HG02763 (cell line): Measurements from ENCODE around the gene MAG.
"Not testable (repeated sequence)": the region's sequence is repeated elsewhere in the genome, so short reads cannot be mapped to it uniquely, and the experiment has no call there.

ENCODE experiments used
- ATAC-seq: cut with Tn5 transposase; IDR thresholded peaks from one replicate; pipeline ENCODE4 v1.9.1; 2021; ENCODE audit warnings: mild to moderate bottlenecking, moderate library complexity; ENCODE audit not compliant: unreplicated experiment

Gene MAG

DNA sequence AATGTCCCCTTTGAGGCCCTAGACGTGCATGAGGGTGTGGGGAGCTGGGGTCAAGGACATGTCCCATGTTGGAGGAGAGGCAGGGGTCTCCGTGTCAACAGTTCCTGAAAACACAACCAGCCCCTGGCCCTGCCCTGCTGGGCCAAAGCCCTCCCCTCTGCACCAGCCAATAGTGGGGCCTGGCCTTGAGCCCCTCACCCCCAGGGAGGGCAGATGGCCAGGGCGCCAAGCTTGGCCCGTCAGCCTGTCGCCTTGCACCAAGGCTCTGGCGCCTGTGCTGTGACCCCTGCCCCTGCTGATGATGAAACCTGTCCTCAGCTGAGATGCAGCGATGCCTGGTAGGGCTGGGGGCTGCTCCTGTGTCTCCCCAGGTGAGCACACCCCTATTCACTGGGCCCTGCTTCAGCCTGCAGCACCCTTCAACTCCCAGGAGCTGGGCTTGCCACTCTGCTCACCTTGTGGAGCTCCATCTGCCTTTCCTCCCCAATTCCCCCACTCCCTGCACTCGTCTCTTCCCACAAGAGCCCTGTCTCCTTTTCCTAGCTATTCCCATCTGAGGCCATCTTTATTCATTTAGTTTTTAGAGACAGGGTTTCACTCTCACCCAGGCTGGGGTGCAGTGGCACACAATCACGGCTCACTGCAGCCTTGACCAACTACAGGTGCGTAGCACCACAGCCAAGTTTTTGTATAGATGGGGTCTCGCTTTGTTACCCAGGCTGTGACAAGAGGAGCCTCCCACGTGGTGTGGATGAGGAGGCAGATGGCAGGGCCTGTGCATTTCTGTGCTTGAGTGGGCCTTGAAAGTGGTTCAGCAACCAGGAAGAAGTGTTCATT is 11.8 kb upstream of the MAG start:
- no peak for ATAC-seq

DNA sequence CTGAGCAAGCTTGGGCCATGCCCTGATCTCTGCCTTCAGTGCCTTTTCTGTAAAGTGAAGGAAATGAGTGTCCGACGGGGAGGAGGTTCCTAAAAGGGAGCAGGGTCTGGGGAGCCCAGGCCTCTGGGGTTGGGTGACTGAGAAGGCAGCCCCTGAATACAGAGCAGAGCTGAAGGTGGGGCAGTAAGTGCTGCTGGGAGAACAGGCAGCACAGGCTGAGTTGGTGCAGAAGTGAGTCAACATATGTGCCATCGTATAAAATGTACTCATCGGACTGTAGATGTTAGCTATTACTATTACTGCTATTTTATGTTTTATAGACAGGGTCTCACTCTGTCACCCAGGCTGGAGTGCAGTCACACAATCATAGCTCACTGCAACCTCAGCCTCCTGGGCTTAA is 10.7 kb upstream of the MAG start:
- no peak for ATAC-seq

DNA sequence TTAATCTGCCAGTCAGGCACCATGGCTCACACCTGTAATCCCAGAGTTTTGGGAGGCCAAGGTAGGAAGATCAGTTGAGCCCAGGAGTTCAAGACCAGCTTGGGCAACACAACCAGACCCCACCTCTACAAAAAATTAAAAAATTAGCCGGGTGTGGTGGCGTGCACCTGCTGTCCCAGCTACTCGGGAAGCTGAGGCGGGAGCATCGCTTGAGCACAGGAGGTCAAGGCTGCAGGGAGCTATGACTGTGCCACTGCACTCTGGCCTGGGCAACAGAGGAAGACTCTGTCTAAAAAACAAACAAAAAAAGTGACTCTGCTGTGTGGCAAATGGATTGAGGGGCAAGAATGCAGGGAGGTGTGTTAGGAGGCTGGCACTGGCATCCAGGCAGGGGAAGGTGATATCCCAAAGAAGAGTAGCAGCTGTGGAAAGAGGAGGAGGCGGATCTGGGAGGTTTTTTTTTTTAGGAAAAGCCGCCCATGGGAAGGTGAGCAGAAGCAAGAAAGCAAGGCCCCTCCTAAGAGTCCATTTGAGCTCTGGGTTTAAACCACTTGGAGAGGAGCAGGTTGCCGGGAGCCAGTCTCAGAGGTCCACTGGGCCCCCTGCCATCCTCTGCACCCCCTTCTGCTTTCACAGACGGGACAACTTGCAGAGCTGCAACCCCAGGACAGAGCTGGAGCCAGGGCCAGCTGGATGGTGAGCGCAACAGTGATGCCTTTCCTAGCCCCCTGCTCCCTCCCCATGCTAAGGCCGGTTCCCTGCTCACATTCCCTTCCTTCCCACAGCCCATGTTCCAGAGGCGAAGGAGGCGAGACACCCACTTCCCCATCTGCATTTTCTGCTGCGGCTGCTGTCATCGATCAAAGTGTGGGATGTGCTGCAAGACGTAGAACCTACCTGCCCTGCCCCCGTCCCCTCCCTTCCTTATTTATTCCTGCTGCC is 7.5 kb upstream of the MAG start:
- no peak for ATAC-seq

DNA sequence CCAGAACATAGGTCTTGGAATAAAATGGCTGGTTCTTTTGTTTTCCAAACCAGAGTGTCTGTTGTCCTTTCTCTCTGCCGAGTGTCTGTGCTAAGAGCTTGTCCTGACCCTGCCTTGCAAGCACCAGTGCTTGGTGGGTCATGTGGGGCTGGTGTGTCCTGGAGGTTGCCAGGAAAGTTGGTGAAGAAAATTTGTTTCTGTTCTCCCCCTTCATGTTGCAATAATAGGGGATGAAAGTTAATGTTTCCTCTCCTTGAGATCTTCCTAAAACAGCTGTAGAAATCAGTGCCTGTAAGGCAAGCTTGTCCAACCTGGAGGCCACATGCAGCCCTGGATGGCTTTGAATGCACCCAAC is 6.9 kb upstream of the MAG start:
- ATAC-seq, result no peak

DNA sequence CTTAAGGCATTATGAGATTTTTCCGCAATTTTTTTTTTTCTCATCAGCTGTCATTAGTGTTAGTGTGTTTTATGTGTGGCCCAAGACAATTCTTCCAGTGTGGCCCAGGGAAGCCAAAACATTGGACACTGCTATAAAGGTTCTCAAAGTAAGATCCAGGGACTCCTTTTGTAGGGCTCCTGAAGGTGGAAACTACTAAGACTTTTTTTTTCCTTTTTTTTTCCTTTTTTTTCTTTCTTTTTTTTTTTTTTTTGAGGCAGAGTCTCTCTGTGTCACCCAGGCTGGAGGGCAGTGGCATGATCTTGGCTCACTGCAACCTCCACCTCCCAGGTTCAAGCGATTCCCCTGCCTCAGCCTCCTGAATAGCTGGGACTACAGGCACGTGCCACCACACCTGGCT is 6.5 kb upstream of the MAG start:
- ATAC-seq, result not testable (repeated sequence)

DNA sequence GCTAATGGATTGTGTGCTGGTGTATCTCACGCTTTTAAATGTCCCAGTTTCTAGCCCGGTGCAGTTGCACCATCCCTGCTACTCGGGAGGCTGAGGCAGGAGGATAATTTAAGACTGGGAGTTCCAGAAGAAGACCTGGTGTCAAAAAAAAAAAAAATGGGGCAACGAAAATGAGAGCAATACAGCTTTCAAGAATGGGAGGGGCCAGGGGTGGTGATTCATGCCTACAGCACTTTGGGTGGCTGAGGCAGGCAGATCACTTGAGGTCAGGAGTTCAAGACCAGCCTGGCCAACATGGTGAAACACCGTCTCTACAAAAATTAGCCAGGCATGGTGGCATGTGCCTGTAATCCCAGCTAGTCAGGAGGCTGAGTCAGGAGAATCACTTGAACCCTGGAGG is 5.9 kb upstream of the MAG start:
- not testable (repeated sequence) for ATAC-seq

DNA sequence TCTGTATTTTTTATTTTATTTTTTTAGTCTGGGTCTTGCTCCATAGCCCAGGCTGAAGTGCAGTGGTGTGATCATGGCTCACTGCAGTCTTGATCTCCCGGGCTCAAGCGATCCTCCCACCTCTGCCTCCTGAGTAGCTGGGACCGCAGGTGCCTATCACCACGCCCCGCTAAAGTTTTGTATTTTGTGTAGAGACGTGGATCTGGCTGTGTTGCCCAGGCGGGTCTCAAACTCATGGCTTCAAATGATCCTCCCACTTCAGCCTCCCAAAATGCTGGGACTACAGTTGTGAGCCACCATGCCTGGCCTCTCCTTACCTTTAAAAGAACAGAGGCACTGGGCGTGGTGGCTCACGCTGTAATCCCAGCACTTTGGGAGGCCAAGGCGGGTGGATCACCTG is 4.2 kb upstream of the MAG start:
- ATAC-seq, result no peak

DNA sequence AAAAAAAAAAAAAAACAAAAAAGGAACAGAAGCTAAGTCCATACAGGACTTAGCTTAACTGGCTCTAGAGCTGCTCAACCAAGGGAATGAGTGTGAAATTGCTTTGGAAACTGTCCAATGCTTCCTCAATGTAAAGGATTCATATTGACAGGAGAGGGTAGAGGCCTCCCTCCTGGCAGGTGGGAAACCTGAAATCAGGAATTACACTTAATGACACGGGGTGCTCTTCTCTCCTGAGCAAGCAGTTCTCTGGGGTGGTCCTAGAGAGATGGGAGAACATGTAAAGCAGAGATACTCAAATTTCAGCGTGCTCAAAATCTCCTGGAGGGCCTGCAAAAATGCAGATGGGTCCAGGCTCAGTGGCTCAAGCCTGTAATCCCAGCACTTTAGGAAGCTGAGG is 3.6 kb upstream of the MAG start:
- ATAC-seq, result no peak

DNA sequence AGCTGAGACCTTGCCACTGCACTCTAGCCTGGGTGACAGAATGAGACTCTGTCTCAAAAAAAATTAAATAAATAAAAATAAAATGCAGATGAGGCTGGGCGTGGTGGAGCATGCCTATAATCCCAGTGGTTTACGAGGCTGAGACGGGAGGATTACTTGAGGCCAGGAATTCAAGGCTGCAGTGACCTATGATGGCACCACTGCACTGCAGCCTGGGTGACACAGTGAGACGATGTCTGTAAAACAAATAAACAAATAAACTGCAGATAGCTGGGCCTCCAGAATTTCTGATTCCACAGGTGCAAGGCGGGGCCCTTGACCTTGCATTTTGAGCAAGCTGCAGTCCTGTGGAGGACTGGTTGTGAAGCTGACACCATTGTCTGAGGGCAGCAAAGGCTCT is 3.1 kb upstream of the MAG start:
- ATAC-seq, result no peak

DNA sequence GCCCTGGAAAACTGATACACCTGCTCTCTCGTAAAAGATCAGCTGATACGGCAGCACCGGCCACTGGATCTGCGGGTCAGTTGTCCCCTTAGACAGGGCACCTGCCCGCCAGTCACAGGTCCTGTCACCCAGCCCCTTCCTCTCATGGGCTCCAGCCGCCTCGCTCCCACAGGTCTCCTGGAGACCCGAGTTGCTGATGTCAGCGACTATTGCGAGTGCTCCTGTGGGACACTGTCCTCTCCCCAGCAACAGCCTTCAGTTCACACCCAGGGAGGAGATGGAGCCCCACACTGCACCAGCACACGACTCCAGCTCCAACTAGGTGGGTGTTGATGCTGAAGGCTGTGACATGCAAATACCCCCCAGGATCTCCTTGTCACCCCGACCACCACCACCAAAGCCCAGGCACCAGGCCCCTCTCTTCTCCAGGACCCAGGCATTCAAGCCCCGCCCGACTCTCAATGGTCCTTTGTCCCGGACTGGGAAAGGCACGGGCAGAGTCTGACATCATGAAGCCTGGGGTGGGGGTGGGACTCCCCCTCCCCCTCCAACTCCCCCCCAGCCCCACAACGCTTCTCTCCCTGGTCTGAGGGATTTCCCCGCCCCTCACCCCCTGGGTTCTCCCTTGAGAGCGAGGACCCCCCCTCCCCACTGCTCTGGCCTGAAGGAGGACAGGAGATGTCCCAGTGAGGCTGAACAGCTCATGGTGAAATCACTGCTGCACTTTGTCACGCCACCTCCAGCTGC is 1.4 kb upstream of the MAG start:
- ATAC-seq, result no peak

DNA sequence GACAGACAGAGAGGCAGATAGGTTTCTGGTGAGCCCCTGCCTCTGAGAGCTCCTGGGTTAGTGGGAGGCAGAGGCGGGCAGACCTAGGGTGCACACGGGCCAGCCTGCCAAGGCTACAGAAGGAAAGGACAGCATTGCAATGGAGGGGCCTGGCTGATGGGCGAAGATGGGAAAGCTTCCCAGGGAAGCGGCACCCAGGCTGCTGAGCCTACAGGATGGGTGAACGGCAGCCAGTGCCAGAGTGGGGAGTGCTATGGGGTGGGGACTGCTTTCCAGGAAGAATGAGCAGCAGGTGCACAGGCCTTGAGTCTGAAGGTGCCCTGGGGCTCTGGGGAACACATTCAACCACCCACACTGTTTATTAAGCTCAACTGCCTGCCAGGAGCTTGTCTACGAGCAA is 702 bp upstream of the MAG start:
- ATAC-seq, result no peak

DNA sequence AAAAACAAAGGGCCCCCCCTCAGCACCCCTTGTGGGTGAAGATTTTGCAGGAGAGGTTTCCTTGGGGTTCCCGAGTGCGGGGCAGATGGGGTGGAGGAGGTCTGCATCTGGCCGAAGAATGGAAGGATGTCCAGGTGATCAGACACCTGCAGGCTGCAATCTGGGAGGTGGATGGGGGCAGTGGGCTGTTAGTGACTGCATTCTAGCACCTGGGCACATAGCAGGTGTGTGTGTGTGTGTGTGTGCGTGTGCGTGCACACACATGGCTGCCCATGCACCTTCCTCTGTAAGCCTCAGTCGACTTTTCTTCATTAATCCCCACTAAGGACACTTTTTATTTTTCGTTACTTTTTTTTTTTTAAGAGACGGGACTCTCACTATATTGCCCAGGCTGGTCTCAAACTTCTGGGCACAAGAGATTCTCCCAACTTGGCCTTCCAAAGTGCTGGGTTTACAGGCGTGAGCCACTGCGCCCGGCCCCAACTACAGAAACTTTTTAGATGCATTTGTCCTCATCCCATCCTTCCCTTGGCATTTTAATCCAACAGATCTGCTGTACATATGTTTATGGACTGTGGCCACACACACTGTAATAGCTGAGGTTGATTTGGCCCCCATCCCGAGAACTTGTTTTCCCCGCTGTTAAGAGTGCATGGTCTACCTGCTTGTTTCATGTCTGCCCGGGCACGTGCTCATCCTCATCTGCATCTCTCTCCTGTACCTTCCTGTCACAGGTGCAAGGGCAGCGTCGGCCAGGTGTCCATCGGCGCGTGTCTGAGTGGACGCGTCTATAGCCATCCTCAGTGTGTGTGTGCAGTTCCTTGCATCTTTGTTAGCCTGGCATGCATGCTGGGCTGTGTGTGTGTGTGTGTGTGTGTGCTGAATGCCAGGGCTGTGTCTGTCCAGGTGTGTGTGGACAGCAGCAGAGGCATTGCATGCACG is 731 bp downstream of the MAG start:
- ATAC-seq, result no peak

DNA sequence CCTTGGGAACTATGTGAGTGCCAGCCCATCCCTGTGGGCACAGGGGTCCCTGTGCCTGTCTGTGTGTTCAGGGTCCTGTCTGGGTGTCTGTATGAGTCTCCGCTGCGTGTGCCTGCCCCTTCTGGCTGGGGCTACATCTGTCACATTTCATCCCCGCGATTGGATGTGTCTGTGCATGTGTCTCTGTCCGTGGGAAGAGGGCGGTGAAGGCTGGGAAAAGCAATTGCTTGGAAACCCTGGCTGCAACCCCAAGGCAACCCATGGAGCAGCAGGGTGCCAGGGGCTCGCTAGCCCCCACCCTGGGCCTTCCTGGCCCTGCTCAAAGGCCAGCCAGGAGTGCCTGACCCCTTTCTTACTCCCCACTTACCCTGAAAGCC is 1.4 kb downstream of the MAG start:
- no peak for ATAC-seq

DNA sequence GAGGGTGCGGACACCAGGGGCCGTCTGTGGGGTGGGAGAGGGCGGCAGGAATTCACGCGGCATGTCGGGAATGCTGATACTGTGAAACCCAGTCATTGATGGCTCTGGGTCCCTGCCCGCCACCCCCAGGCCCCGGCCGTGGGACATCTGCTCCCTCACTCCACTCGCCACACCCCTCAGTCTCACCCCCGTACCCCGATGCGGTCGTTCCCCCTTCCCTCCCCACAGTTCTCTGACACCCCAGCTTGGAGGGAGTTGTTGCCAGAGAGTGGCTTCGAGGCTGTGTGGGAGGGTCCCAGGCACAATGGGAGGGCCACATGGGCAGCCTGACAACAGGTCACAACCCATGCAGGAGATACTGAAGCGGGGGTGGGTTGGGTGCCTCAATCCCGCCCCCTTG is 1.8 kb downstream of the MAG start:
- ATAC-seq, result no peak

DNA sequence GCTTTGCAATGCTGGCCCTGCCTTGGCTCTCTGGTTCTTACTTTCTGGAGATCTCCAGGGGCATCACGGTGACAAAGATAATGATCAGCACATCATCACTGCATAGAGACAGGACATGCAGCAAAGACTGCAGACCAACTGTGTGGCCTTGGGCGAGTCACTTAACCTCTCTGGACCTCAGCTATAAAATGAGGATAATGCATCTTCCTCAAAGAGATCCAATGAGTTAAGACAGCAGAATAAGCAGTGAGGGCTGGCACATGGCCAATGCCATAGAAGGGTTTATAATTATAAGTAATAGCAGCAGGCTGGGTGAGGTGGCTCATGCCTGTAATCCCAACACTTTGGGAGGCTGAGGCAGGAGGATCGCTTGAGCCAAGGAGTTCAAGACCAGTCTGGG is 2.4 kb downstream of the MAG start:
- ATAC-seq, result no peak

DNA sequence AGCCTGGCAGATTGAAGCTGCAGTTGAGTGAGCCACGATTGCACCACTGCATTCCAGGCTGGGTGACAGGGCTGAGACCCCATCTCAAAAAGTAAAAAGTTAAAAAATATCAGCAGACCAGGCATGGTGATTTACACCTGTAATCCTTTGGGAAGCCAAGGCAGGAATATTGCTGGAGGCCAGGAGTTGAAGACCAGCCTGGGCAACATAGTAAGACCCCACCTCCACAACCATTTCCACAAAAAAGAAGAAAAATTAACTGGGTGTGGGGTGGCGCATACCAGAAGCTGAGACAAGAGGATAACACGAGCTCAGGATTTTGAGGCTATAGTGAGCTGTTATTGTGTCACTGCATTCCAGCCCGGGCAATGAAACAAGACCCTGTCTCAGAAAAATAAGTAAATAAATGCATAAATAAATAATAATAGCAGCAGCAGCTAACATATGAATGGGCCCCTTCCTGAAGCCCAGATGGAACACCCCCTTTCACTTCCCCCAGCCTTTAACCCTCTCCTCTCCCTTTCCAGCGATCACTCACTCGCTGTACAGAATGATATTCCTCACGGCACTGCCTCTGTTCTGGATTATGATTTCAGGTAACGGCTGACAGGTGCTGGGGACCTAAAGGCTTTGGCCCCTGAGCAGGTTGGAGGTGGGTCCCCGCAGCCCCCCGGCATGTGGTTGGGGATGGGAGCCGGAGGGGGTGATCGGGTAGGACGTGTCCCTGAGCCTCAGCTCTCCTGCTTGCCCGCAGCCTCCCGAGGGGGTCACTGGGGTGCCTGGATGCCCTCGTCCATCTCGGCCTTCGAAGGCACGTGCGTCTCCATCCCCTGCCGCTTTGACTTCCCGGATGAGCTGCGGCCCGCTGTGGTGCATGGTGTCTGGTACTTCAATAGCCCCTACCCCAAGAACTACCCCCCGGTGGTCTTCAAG is 3.2 kb downstream of the MAG start:
- ATAC-seq, result no peak

DNA sequence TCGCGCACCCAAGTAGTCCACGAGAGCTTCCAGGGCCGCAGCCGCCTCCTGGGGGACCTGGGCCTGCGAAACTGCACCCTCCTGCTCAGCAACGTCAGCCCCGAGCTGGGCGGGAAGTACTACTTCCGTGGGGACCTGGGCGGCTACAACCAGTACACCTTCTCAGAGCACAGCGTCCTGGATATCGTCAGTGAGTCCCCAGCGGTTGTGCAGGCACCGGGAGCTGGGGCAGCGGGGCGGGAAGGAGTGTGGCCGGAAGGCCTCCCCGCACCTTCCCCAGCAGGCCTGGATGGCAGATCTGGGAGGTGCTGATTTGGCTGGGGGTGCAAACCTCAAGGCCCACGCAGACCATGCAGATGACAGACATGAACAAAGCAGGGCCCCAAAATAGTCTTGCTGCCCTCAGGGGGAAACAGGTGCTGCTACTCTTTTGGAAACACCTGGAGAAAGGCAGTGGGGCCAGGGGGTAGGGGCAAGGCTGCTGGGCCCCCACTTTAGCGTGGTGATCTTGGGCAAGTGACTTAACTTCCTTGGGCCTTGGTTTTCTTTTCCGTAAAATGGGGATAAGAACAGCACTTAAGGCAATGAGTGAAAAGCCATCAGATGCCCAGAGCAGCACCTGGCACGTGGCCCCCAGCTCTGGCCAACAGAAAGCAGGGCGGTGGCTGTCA is 4.0 kb downstream of the MAG start:
- ATAC-seq, result peak; percentile 30

DNA sequence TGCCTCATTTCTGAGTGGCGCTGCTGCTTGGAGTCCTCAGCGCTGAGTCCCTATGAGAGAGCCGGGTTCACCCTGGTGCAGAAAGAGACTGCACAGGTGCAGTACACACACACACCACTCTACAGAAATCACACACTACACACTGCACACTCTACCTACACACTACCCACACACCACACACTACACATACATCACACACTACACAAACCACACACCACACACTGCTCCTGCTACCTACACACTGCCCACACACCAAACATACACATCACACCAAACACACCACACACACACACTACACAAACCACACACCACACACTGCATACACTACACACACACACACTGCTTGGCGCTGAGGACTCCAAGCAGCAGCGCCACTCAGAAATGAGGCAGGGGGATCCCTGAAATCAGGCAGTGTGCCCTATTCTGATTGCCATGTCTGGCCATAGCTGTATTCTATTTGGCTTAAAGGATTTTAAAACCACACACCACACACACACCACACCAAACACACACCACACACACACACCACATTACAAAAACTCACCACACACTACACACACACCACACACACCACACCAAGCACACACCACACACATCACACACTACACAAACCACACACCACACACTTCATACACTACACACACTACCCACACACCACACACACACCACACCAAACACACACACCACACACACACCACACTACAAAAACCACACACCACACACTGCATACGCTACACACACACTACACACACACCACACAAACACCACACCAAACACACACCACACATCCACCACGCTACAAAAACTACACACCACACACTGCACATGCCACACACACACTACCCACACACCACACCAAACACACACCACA is 4.9 kb downstream of the MAG start:
- no peak for ATAC-seq
